ENCODE measurements around the gene KRT2. TPM values are rescaled to one million over a fixed set of nuclear protein-coding genes. Genes with fewer than 3 reads are reported as not detected.
"Not testable (repeated sequence)": the region's sequence is repeated elsewhere in the genome, so short reads cannot be mapped to it uniquely, and the experiment has no call there.

KRT2 gene
- total RNA-seq, 1 donor from 2014 or later: not detected

GRCh38 chr12:52670961-52671360, 18.9 kb upstream of the KRT2 start:
- DNase-seq (no peak), ATAC-seq (ENCODE audit: poor library complexity) (no peak)
- intact Hi-C loops (cut with DNase I): no loop called here

GRCh38 chr12:52670506-52670905, 18.5 kb upstream of the KRT2 start:
- ATAC-seq (ENCODE audit: poor library complexity) (no peak), DNase-seq (no peak)
- intact Hi-C loops (cut with DNase I): no loop called here

GRCh38 chr12:52669941-52670340, 17.9 kb upstream of the KRT2 start:
- DNase-seq; ATAC-seq (ENCODE audit: poor library complexity): not testable (repeated sequence)
- intact Hi-C loops (cut with DNase I): loop anchor here (10.0 kb wide), 1 partner anchor 195 kb away; no protein-coding TSS in a partner anchor

- ATAC-seq (ENCODE audit: poor library complexity) (no peak), DNase-seq (no peak)
- intact Hi-C loops (cut with DNase I): loop anchor here (10.0 kb wide), 1 partner anchor 195 kb away; no protein-coding TSS in a partner anchor
Observed at GRCh38 chr12:52669426-52669825, 17.4 kb upstream of the KRT2 start.

- no peak for ATAC-seq (ENCODE audit: poor library complexity)
- DNase-seq: no peak
- intact Hi-C loops (cut with DNase I): loop anchor here (10.0 kb wide), 1 partner anchor 197 kb away; no protein-coding TSS in a partner anchor
Observed at GRCh38 chr12:52667931-52668330, 15.9 kb upstream of the KRT2 start.

- intact Hi-C loops (cut with DNase I): loop anchor here (10.0 kb wide), 1 partner anchor 197 kb away; no protein-coding TSS in a partner anchor
- ATAC-seq (ENCODE audit: poor library complexity) (no peak), DNase-seq (no peak)
Observed at GRCh38 chr12:52667509-52667908, 15.5 kb upstream of the KRT2 start.

GRCh38 chr12:52666471-52666870, 14.5 kb upstream of the KRT2 start:
- intact Hi-C loops (cut with DNase I): loop anchor here (10.0 kb wide), 1 partner anchor 198 kb away; no protein-coding TSS in a partner anchor
- ATAC-seq (ENCODE audit: poor library complexity) (no peak), DNase-seq (no peak)

- intact Hi-C loops (cut with DNase I): loop anchor here (10.0 kb wide), 1 partner anchor 201 kb away; no protein-coding TSS in a partner anchor
- no peak for ATAC-seq (ENCODE audit: poor library complexity)
- no peak for DNase-seq
Observed at GRCh38 chr12:52663420-52663819, 11.4 kb upstream of the KRT2 start.

- intact Hi-C loops (cut with DNase I): loop anchor here (10.0 kb wide), 1 partner anchor 202 kb away; no protein-coding TSS in a partner anchor
- ATAC-seq (ENCODE audit: poor library complexity) (no peak), DNase-seq (no peak)
Observed at GRCh38 chr12:52662918-52663229, 10.9 kb upstream of the KRT2 start.

GRCh38 chr12:52662093-52662917, 10.3 kb upstream of the KRT2 start:
- intact Hi-C loops (cut with DNase I): loop anchor here (10.0 kb wide), 1 partner anchor 202 kb away; no protein-coding TSS in a partner anchor
- no peak for DNase-seq
- peak; percentile 68 for ATAC-seq (ENCODE audit: poor library complexity)

- no peak for DNase-seq
- intact Hi-C loops (cut with DNase I): loop anchor here (10.0 kb wide), 1 partner anchor 203 kb away; no protein-coding TSS in a partner anchor
- no peak for ATAC-seq (ENCODE audit: poor library complexity)
Observed at GRCh38 chr12:52661668-52662067, 9.7 kb upstream of the KRT2 start.

- intact Hi-C loops (cut with DNase I): loop anchor here (10.0 kb wide), 1 partner anchor 204 kb away; no protein-coding TSS in a partner anchor
- no peak for DNase-seq
- no peak for ATAC-seq (ENCODE audit: poor library complexity)
Observed at GRCh38 chr12:52660934-52661499, 9.0 kb upstream of the KRT2 start.

GRCh38 chr12:52659951-52660350, 7.9 kb upstream of the KRT2 start:
- intact Hi-C loops (cut with DNase I): loop anchor here (10.0 kb wide), 1 partner anchor 205 kb away; no protein-coding TSS in a partner anchor
- ATAC-seq (ENCODE audit: poor library complexity): no peak
- no peak for DNase-seq

GRCh38 chr12:52659395-52659794, 7.4 kb upstream of the KRT2 start:
- ATAC-seq (ENCODE audit: poor library complexity): no peak
- no peak for DNase-seq
- intact Hi-C loops (cut with DNase I): no loop called here

GRCh38 chr12:52658196-52658595, 6.2 kb upstream of the KRT2 start:
- intact Hi-C loops (cut with DNase I): no loop called here
- no peak for DNase-seq
- ATAC-seq (ENCODE audit: poor library complexity): no peak

- DNase-seq (no peak), ATAC-seq (ENCODE audit: poor library complexity) (peak; percentile 54)
- intact Hi-C loops (cut with DNase I): no loop called here
Observed at GRCh38 chr12:52657250-52657902, 5.4 kb upstream of the KRT2 start.

- DNase-seq: no peak
- intact Hi-C loops (cut with DNase I): no loop called here
- ATAC-seq (ENCODE audit: poor library complexity): peak; percentile 56
Observed at GRCh38 chr12:52656616-52657015, 4.6 kb upstream of the KRT2 start.

- ATAC-seq (ENCODE audit: poor library complexity) (peak; percentile 78), DNase-seq (peak; percentile 61)
- intact Hi-C loops (cut with DNase I): no loop called here
Observed at GRCh38 chr12:52655720-52656124, 3.7 kb upstream of the KRT2 start.

- DNase-seq: no peak
- no peak for ATAC-seq (ENCODE audit: poor library complexity)
- intact Hi-C loops (cut with DNase I): no loop called here
Observed at GRCh38 chr12:52655251-52655650, 3.2 kb upstream of the KRT2 start.

Data from Right ventricle myocardium superior (tissue), 1 donor.